Fibroblast of lung (primary cell): ENCODE results near the gene PRR15.

Experiments used
- CTCF ChIP-seq, 2 donors: IDR thresholded peaks in 1 of 2; conservative IDR thresholded peaks in 1 of 2; 1 replicate in 1 of 2; 2 replicates in 1 of 2; pipeline ENCODE4 v1.5.1; 2011 to 2012; ENCODE audit warnings: low read length in 2 of 2, control low read depth in 1 of 2, inconsistent platforms in 1 of 2, low read depth in 1 of 2, mild to moderate bottlenecking in 1 of 2
- EZH2 ChIP-seq: IDR thresholded peaks from 2 replicates; pipeline ENCODE4 v1.5.1; 2012; ENCODE audit warnings: low read length, control low read depth, mild to moderate bottlenecking; ENCODE audit errors: missing control alignments

DNA sequence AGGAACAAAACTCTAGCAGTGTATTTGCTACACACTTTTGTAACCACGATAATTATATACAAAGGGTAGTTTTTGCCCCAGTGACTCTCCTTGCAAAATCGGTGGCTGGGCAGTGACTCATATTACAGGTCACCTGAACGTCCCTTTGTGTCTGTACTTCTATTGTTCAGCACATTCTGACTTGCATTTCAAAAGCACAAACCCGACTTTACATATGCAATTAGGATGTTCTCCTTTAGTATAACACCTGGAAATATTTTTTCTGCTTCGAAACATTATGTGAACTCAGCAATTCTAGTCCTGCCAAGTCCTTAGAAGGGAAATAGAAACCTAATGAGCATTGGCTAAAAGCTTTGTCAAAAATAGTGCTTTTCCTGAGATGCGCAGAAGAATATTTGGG, 6.0 kb downstream of the PRR15 start:
- no peak for TF ChIP-seq CTCF (conservative IDR thresholded peaks at IDR 0.05 in 1 of 2, IDR thresholded peaks at IDR 0.05 in 1 of 2; ENCODE audit: low read depth in 1 of 2, low read length in 2 of 2)
- no peak for TF ChIP-seq EZH2
